HG02623 (cell line): ENCODE results near the gene KLHDC1.
A peak's percentile ranks its signal among the peaks of the same experiment; 100 is the strongest.
"Not testable (repeated sequence)": the region's sequence is repeated elsewhere in the genome, so short reads cannot be mapped to it uniquely, and the experiment has no call there.

Source experiments
- ATAC-seq: cut with Tn5 transposase; IDR thresholded peaks from one replicate; pipeline ENCODE4 v1.9.1; 2021; ENCODE audit warnings: moderate library complexity; ENCODE audit not compliant: unreplicated experiment

Gene KLHDC1

DNA sequence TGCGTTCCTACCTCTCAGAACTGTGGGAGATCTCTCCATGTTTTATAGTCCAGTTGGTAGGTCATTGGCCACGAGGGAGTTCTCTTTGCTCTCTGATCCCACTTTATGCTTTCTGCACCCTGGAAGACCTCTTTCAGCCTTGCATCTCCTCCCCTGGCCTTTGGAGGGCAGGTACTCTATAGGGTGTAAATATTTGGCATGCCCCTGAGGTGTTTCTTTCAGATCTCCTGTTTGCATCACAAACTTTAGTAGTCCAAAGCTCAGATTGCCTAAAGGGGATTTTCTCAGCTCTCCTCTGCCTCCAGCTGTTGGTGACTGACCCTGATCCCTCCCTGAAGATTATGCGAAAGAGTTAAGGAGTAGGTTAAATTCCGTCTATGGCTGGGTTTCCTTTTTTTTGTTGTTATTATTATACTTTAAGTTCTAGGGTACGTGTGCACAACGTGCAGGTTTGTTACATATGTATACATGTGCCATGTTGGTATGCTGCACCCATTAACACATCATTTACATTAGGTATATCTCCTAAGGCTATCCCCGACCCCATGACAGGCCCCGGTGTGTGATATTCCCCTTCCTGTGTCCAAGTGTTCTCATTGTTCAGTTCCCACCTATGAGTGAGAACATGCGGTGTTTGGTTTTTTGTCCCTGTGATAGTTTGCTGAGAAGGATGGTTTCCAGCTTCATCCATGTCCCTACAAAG is 29.0 kb downstream of the KLHDC1 start:
- not testable (repeated sequence) for ATAC-seq

DNA sequence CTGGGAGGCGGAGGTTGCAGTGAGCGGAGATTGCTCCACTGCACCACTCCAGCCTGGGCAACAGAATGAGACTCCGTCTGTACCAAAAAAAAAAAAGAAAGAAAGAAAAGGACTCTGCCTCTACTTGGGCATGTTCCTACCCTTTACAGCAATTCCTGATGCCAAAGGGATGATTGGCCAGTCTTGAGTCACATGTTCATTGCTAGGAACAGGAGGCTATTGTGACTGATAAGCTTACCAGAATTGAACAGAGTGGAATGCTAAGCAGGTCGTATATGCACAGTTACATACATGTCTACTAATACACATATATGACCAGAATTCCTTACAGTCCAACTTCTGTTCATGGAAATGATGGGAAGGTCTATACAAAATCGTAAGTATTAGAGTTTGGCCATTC is 34.3 kb downstream of the KLHDC1 start:
- no peak for ATAC-seq

DNA sequence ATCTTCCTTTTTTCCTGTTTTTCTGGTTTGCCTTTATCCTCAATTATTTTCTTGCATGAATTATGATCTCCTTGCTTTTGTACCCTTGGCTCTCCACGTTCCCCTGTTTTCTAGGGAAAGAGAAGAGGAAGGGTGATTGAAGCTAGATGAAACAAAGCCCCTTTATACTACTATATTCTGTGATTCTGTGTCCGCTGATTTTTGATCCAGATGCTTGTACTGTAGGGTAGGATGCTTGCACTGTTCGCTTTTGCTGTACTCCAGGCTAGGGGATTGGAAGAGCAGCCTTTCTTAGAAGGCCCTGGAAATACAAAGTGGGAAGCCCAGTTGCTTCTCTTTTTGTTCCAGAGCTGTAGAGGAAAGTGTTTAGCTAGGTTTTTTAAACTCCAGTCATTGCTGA is 40.0 kb downstream of the KLHDC1 start:
- ATAC-seq: no peak

DNA sequence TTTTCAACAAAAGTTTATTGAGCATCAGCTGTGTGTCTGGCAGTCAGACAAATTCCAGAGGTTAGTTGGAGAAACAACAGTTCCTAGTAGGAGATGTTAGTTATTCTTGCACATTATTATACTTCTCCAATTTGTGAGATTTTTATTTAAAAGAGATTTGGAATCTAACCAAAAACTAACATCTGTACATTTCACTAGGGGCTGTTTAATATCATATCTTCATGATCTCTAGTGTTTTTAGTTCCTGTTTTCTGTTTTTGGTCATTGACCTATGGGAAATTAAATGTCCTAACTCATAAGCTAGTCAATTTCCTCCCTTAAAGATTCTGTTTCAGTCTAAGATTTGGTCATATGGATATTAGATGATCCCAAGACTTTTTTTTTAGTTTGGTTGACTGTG is 40.9 kb downstream of the KLHDC1 start:
- no peak for ATAC-seq

DNA sequence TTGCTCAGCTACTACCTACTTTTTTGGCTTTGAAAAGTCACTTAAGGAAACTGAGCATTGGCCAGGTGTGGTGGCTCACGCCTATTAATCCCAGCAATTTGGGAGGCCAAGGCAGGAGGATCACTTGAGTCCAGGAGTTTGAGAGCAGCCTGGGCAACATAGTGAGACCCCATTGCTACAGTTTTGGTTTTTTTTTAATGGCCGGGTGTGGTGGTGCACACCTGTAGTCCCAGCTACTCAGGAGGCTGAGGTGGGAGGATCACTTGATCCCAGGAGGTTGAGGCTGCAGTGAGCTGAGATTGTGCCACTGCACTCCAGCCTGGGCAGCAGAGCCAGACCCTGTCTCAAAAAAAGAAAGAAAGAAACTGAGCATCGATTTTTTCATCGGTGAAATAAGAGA is 42.7 kb downstream of the KLHDC1 start:
- not testable (repeated sequence) for ATAC-seq

DNA sequence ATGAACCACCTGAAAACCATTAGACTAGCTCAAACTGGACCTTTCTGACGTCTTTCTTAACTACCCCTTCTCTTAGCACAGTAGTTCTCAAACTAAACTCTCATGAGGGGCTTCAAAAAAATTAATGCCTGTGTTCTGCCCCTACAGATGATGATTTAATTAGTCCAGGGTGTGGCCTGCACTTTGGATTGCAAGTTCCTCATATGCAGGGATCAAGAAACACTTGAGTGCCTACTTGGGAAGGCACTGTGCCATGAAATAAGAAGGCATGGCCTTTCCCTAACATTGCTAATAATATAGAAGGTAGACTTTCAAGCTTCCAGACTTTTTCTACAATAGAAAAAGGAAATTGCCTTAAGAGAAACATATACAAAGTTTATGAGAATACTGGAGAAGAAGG is 52.3 kb downstream of the KLHDC1 start:
- ATAC-seq: no peak

DNA sequence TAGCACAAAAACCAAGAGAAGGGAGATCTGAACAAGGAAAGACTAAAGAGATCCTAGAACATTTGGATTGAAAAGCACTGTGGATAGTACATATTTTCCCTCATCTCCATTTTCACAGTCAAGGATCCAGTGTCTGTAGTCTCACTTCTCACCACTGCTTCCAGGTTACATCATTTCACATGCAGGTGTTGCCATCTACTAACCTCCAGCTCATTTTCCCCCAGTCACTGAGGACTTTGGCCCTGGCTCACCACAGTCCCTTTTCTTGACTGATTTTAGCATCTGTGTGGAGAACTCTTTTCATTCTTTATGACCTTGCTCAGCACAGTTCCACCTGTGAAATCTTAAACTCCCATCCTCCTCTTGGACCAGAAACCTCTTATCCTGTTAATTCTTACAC is 53.6 kb downstream of the KLHDC1 start:
- not testable (repeated sequence) for ATAC-seq

DNA sequence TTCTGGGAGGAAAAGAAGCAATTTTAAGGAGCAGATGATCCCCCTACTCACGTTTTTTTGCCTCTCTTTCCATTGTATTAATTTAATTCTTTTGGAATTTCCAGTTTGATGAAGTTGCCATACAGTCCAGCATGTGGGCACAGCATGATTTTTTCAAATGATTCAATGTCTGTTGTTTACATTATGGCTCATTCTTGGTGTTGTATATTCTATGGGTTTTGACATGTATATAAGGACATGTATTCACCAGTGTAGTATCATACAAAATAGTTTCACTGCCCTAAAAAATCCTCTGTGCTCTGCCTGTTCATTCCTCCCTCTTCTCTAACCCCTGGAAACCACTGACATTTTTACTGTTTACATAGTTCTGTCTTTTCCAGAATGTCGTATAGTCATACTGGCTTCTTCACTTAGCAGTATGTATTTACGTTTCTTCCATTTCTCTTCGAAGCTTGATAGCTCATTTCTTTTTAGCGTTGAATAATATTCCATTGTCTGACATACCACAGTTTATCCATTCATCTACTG is 61.7 kb downstream of the KLHDC1 start:
- no peak for ATAC-seq

DNA sequence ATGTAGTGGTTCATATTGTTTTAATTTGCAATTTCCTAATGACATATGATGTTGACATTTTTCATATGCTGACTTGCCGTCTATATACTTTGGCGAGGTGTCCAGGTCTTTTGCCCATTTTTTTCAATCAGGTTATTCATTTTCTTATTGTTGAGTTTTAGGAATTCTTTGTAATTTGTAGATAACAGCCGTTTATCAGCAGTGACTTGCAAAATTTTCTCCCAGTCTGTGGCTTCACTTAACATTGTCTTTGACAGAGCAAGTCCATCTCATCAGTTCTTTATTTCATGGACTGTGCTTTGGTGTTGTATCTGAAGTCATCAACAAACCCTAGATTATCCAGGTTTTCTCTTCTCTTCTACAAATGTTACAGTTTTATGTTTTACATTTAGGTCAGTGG is 62.5 kb downstream of the KLHDC1 start:
- ATAC-seq: no peak

DNA sequence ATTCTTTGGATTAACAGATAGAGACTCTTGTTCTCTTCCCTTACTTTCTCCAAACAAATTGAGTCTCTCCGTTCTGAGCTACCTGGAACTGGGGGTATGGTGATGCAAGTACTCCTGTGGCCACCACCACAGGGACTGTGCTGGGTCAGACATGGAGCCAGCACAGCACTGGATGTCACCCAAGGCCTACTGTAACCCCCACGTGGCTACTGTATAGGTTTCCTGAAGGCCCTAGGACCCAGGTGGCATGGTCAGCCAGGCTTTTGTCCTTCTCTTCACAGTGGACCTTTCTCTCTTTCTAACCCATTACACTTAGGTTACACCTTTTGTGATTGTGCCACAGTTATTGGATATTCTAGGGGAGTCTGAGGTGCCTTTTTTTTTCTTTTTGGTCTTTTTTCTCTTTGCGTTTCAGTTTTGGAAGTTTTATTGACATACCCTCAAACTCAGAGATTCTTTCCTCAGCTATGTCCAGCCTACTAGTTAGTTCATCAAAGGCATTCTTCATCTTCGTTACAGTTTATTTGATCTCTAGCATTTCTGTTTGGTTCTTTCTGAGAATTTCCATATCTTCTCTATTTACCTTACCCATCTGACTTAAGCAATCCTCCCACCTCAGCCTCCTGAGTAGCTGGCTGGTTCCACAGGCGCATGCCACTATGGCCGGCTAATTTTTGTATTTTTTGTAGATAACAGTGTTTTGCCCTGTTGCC is 69.1 kb downstream of the KLHDC1 start:
- ATAC-seq: no peak

DNA sequence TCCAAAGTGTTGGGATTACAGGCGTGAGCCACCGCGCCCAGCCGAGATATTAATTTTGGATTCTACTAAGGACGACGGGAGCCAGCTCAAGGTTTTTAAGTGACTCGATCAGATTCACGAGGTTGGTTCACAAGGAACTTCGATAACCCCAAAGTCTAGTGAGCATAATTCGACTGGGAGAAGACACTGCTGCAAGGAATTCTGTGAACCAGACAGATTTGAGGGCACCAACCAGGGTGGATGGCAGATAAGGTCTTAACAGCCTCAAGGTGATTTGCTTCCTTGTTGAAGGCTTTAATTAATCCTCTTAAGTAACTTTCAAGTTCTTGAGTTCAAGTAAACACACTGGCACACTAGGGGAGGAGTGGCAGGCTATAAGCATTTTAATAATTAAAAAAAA is 73.9 kb downstream of the KLHDC1 start:
- ATAC-seq: no peak

DNA sequence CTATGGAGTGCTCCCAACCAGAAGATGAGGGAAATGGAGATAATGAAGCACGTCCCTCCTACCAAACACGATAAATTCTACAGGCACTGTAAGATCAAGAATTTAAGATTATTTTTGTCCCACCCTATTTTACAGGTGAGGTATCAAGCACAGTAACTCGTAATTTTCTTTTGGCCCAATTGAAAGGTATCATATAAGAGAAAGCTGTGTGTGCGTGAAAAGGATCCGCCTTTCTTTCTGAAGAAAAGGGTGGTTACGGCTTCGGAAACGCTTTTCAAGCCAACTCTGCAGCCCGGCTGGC is 74.3 kb downstream of the KLHDC1 start:
- no peak for ATAC-seq

DNA sequence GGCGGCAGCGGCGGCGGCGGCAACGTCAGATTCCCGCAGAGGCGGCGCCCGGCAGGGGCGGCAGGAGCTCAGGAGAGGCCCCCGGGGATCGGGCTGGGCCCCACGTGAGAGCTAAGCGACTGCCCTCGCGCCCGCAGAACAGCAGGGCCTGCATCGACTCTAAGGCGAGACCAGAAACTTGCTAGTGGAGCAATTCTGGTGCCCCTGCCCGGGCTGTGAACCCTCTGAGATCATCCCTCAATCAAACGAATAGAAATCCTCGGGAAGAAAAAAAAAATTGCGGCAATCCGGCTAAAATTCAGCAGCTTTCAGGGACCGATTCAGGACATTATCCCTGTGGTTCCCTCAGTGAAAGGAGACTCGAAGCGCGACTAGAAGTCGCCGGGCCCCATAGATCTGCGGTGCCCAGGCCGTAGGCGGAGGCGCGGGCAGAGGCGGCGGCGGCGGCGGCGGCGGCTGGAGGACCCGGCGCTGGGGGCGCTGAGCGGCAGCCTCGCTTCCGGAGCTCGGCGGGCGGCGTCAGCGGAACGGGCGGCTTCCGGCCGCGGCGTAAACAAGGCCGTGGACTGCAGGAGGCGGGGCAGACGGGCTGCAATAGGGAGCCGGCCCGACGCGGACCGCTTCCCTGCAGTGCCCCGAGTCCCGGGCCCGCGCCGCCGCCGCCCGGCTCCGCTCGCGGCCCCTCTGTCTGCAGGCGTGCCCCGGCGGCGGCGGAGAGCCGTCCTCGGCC is 74.8 kb downstream of the KLHDC1 start, which contains the start of gene KLHDC2:
KLHDC2 (plus strand) TSS at position 583 of the 730 bp plus-strand sequence. CDS start 316 bp downstream, outside the sequence.
- ATAC-seq: peak; percentile 86

DNA sequence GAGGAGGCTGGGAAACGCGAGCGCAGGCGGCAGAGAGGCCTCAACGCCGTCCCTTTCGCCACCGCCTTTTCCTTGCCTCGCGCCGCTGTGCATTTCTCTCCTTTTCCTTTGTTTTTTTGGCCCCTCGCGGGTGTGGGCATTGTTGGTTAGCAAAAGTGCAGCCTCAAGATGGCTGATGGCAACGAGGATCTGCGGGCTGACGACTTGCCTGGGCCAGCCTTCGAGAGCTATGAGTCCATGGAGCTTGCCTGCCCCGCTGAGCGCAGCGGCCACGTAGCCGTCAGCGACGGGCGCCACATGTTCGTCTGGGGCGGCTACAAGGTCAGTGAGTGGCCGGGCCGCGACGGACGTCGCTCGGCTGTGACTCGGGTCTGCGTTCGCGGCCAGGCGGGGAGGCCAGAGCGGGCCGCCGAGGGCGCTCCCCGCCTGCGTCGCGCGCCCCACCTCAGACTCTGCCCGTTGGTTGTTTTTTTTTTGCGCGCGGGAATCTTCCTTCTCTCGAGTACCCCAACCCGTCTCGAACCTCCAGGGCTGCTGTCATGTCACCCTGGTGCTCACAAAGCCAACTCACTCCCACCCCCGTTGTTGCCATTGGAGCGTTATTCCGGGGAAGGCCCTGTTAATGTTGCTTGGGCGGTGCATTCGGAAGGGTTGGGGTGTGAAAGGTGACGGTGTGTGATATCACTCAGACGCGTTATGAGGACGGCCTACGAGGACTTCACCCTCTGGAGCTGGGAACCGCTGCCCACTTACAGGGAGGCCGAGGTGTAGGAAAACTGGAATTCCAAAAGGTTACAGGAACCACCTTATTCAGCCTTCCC is 75.6 kb downstream of the KLHDC1 start:
- peak; percentile 29 for ATAC-seq

DNA sequence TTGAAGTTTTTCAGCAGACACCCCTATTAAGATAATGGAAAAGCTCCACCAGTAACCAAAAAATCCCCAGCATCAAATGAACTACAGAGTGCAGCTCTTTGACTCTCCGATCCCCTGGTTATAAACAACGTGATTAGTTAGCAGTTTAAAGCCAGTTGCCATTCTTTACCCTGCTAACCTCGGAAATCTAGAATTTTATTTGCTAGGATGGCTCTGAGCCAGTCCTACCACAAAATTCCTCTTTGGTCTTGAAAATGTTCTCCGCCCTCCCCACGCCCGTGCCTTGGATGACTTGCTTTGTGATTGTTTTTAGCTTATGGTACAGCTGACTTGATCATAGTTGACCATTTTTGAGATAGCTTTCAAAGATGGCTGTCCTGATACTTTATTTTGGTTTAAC is 76.3 kb downstream of the KLHDC1 start:
- ATAC-seq: no peak

DNA sequence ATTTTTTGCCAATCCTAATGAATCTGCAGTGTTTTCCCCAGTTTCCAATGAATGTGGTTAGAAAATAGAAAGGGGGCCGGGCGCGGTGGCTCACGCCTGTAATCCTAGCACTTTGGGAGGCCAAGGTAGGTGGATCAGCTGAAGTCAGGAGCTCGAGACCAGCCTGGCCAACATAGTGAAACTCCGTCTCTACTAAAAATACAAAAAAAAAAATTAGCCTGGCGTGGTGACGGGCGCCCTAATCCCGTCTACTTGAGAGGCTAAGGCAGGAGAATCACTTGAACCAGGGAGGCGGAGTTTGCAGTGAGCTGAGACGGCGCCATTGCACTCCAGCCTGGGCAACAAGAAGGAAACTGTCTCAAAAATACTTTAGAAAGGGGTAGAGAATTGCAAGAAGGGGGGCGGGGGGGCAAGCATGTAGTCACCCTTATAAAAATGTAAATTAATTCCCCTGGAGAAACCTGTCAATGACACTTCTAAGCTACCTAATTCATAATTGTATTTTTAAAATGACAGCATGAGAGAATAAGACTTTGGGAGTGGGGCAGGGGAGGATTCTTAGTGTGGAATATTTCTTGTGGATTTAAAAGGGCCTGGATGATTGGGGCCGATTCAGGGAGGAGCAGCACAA is 76.8 kb downstream of the KLHDC1 start:
- ATAC-seq: no peak

DNA sequence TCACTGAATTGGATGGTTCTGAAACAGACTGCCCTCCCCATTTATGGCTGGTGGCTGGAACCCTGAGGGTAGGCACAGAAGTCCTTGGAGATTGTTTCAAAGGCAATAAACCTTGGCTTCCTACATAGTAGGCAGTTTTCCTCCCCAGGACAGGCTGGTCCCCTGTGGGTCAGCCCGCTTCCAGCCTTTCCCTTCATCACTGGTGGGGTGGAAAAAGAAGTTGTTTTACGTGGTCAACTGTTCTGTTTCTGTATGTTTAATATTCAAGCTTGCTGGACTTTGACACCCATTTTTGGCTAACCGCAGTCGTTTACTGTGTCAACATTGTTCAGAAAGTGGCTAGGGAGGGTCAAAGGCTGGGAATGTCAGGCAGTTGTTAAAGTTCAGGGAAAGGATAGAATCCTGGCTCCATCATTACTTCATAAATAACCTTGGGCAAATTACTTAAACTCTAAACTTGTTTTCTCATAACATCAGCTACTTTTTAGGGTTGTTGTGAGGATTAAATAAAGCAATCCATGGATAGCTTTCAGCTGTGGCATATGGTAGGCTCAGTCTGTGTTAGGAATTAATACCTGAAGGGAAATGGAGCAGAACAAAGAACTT is 77.4 kb downstream of the KLHDC1 start:
- no peak for ATAC-seq

DNA sequence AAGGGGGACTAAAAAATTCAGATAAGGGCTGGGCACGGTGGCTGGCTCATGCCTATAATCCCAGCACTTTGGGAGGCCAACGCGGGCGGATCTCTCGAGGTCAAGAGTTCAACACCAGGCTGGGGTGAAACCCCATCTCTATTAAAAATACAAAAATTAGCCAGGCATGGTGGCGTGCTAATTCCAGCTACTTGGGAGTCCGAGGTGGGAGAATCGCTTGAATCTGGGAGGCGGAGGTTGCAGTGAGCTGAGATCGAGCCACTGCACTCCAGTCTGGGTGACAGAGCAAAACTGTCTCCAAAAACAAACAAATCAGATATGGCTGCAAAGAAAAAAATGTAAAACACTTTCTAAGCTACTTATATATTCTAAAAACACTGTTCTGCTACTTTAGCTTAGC is 78.8 kb downstream of the KLHDC1 start:
- ATAC-seq: not testable (repeated sequence)

DNA sequence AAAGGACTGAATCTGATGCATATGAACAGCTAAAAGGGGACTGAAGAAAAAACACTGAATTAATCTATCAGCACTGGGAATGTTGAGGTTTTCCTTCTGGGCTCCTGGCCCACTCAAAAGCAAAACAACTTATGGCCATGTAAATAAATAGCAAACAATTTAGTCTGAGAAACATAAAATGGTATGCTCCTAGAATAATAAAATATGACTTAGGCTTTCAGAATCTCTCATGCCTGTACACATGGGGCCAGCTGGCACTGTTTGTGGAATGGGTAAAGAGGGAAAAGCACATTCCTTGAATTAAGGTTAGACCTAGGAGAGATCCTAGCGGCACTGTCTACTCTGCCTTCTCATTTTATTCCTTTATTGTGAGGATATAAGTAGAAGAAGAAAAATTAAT is 81.2 kb downstream of the KLHDC1 start:
- ATAC-seq: no peak

DNA sequence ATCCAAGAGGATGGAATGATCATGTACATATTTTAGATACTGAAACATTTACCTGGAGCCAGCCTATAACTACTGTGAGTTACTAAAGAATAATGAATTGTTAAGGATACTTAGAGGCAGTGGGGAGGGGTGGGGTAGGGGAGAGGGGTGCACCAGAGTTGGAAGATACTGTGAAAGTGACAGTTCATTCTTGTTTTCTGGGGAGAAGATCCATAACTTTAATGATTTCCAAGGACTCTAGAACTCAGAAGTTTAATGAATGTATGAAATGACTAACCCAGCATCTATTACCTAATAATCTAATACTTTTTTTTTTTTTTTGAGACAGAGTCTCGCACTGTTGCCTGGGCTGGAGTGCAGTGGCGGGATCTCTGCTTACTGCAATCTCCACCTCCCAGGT is 85.5 kb downstream of the KLHDC1 start:
- ATAC-seq: no peak
